NOMO-1 (cell line): Measurements from ENCODE around the gene RHBG.

Experiments
- DNase-seq, 2 experiments: peaks; one replicate each; lab custom pipeline; 2025; ENCODE audit not compliant: unreplicated experiment in 2 of 2; lab: John Stamatoyannopoulos, UW

RHBG gene

DNA sequence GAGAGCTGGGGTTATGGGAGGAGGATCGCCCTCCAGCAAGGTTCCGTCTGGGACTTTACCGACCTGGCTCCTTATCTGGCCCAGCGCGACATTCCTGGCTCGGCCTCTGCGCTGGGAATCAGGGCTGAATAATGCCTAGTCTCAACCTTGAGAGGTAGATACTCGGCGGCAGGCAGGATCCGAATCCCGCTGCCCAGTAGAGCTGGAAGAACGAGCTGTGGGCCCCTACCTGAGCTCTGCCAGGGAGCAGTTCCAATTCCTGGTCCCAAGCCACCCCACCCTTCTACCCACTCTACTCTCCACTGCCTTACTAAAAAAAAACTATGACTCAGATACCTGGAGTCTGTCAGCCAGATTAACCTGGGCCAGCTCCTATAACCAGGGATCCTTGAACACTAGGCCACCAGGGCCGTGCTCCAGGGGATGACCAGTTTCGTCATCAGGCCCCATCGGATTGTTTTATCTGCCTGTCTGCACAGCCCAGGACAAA, 53.6 kb downstream of the RHBG start:
- no peak for DNase-seq

DNA sequence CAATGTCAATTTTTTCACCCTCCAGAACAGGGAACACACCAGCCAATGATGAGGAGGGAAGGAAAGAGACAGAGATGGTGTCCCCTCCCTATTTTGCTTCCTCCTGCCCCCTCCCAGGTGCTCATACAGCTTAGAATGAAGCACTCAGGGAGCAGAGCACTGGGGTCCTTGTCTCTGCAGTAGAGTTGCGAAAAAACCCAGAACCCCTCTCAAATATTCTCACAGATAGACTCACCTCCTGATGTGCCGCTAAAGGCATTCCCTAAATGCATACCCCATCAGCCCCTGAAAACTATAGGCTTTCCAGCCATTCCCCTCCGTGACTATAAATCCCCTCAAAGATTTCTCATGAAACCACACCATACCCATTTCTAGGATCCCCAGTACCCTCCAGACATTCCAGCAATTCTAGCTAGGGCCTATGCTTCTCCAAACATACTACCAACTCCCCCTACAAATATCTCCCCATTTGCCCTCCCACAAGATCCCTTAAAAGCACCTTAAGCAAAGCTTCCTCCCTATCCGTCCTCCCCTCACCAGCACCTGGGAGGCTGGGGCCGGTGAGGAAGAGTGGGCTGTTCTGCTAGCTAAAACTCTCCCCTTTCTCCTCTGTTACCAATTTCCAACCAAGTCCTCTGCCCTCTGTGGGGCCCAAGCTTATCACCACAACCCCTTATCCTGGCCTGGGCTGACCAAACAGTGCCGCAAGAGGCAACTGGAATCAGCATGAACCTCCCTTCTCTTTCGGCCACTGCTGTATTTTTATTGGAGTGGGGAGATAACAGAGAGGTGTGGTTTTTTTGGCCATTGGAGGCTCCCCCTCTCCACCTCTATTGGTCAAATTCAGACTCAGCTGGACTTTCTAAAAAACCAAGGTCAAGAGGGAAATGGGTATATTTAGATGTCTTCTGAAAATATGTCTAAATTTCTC, 54.7 kb downstream of the RHBG start:
- no peak for DNase-seq

DNA sequence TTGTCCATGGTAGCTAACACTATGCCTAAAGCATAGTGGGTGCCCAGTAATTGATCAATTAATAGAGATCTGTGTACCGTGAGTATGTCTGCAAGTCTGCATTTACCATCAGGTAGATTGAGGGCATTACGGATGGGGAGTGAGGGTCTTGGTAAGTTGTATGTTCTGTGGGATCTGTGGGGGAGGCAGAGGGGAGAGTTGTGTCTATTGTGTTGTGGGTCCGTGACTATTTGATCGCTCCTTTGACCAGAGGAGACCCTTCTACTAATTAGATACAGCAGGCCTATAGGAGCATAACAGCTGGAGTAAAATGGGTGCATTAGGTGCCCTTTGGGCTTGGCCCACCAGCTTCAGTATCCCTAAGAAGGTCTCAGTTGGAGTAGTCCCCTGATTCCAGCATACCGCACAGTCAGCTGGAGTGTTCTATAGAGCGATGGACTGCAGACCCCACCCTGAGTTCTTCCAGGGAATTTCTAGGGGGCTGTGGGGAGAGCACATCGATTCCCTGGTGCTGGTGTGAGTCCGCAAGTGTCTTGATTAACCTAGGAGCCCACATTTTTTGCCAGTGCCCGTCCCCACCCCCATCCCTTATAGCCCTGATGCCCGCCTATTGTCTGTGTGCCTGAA, 55.9 kb downstream of the RHBG start:
- no peak for DNase-seq

DNA sequence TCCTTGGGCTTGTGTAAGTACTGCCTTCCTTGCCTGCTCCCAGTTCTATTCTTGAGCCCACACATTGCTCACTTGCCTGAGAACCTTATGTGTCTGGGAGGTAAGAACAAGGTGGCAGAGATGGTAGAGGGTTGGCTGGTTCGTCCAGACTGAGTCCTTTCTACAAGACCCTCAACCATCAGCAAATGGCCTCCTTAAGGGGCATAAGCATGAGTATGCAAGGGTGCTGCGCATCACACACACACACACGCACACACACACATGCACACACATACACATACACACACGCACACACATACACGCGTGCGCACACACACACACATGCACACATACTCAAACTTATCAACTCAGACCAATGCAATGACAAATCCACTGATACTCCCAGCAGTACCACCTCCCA, 56.9 kb downstream of the RHBG start:
- no peak for DNase-seq

- DNase-seq, result no peak
Measured at GRCh38 chr1:156427957-156428356, 58.9 kb downstream of the RHBG start.

DNA sequence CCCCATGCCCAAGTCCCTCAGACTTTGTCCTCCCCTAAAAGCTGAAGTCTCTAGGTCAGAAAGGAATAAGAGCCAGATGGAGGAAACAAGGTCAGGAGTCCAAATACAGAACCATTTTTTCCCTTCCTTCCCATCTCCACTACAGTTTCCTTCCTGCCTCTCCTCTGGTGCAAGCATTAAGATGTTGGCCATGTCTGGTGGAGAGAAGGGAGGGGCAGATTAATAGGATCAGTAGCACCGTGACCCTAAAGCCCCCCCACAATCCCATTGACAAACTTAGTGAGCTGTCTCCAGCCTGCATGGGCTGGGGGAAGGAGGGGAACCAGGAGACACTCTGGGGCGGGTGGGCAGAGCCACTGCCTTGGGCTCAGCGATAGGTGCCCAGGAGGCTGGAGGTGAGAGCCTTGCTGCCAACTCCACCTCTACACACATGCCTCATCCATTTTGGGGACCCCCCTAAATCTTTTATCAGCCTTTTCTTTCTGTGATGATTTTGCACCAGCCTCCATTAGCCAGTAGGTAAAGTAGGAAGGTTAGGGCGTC, 59.8 kb downstream of the RHBG start:
- DNase-seq, result no peak

DNA sequence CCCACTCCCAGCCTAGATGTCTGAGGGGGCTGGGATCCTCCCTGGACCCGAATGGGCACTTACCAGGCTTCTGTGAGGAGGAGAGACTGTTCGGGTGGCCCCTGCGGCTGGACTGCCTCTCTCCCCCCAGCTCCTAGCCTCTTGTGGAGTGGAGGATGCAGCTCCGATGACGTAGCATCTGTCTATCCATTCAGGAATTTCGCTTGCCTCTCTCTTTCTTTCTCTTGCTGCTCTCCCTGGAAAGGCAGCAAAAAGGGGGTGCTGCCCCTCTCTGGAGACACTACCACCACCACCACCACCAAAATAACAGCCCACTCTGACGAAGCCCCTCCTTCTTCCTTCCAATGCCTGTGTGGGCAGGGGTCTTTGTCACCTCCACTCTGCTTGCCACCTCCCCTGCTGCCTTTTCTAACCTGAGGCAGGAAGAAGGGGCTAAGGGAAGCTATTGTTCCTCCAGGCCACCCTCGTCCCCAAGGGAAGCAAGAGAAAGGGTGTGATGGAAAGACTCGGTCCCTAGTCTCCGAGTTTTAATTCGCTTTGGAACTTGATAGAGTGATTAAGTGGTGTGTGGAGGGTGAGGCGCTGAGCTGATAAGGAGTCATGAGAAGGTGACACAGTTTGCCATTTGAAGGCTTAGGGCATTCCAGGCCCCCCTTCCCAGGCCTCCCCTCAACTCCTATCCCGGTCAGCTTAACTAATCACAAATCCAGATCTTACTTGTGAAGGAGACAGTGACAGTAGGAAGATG, 60.5 kb downstream of the RHBG start:
- DNase-seq, result no peak

DNA sequence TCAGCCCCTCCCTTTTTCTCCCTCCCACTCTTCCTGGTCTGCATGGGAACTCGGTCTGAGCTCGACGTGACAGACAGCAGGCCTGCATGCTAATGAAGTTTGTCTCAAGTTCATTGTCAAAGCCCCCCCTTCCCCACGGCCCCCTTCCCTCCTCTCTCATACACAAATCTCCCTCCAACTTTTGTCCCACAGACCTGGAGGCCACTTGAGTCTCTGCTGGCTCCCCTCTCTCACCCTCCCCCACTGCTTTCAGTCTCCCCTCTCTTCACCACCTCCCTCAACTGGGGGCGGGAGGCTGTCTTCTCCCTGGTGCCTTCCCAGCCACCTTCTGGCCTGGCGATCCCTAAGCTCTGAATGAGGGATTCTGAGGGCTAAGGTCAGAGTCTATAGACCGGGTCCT, 61.3 kb downstream of the RHBG start:
- no peak for DNase-seq

DNA sequence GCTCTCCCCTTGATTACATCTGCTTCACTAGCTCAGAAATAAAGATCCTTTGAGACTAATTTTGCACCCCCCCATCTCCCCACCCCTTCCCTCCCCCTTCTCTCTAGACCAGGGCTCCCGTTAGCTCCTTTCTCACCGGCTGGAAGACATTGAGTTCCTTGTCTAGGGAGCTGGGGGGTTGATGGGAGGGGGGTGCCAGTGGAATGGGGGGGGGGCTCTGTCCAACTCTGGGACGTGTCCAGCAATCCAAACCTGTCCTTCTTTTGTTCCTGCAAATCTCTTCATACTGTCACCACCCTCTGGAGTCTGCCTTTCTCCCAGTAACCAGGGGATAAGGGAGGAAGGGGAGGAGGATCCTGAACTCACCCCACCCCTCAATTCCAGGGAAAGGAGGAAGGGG, 61.9 kb downstream of the RHBG start:
- DNase-seq, result no peak

GRCh38 chr1:156431366-156431765, 62.4 kb downstream of the RHBG start:
- DNase-seq, result no peak

DNA sequence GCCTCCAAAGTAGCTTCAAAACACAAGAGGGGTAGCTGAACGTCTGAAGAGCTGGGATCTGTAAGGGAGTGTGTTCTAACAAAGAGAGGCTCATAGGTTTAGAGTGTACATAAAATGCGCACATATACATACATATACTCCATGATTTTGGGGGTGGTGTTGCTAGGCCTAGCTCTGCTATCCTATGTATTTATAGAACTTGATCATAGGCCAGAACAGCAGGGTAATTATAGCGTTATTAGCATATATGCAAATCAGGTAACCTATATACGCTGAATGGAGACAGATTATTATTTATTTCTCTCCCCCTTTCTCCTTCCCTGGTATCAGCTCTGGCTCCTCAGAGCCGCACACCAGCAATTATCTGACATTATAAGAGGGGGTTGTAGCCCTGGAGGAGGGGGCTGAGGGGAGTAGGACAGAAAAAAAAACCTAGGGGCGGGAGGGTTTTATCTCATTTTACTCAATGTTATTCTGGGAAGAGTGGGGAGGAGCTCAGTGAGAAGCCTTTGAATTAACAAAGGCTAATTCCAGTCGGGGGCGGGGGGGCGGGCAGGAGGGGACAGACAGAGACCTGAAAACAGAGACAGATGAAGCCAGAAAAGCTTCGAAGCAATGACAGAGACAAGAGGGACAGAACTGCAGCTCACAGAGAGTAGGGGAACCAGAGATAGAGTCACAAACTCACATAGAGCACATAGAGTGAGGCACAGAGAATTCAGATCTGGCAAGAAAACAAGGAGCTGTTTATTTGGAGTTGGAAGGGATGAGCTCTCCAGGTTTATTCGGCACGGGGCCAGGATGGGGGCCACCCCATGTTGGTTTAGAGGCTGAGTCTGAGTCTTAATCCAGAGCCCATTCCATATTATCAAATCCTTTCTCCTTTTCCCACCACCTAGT, 63.0 kb downstream of the RHBG start:
- no peak for DNase-seq

DNA sequence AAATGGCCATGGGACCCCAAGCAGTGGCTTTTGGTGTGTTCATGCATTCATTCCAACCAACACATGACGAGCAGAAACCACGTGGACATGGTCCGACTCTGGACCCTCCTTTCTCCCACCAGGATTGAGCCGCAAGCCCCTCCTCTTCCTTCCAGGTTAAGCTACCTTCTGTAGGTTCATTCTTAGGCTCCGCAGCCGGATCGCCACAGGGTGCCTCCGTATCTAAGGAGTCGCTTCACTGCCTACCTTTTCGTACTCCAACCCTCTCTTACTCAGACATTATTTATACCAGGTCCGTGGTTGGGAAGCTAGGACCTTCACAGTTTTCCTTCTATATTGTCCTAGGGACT, 63.6 kb downstream of the RHBG start:
- DNase-seq, result no peak

DNA sequence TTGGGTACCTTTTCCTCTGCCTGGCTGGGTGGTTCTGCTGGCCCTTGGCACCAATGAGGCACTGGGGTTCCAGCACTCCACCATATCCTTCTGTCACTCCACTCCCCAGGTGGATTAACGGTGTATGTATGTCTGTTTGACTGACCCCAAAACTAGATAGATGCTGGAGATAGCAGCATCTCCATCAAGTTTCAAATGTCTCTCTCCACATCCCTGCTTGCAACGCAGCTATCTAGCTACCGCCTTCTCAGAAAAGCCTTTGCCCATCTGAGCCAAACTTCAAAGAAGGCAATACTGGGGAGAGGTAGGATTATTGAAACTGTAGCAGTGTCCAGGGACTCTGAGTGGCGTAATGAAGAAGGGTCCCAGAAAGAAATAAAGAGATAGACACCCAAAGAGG, 64.0 kb downstream of the RHBG start:
- DNase-seq, result no peak

DNA sequence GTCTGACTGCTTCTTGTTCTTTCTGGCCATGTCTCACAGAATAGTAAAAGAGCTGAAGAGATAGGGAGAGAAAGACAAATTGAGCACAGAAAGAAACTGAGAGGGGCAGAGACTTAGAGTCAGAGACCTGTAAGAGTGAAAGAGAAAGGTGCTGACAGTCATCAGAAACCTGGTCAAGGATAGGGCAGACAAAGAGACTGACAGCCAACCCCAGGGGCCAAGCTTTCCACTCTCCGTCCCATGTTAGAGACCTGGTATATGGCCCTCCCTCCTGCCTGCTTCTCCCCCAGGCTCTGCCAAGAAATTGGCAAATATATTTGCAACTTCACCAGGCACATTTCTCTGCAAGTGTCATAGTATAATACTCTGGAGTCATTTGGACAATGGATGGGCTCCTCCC, 64.6 kb downstream of the RHBG start:
- no peak for DNase-seq
